ENCODE results near the gene ZDHHC23. TPM values are rescaled to one million over a fixed set of nuclear protein-coding genes. Genes with fewer than 3 reads are reported as not detected.
A peak's percentile ranks its signal among the peaks of the same experiment; 100 is the strongest.

The ZDHHC23 gene
- total RNA-seq, 2 donors from 2014 or later = 1.7 to 5.8 TPM

DNA sequence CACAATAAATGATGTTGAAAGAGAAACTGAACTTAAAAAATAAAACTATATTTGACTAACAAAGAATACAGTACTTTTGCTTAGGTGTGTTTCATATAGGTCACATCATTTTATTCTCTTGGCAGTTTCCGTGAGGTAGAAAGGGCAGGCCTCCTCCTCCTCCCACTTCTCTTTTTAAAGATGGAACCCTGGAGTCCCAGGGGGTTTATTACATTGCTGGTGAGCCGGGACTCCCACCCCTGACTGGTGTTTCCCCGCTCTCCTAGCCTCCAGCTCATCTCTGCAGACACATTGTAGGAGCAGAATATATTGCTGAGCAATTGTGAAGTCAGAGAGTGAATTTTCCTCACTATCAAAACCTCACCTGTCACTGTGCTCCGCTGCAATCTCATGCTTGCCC lies 30.0 kb downstream of the ZDHHC23 start:
- DNase-seq (ENCODE audit: low spot score in 2 of 2) (no peak), ATAC-seq (no peak)
- Mint-ChIP-seq H3K36me3 (peaks cover 20 to 35% of the 10 kb centered on the region in 2 donors), H3K9me3 (peaks cover 10 to 15% of the 10 kb centered on the region in 2 donors), H3K27ac (no peak overlapping the region)

DNA sequence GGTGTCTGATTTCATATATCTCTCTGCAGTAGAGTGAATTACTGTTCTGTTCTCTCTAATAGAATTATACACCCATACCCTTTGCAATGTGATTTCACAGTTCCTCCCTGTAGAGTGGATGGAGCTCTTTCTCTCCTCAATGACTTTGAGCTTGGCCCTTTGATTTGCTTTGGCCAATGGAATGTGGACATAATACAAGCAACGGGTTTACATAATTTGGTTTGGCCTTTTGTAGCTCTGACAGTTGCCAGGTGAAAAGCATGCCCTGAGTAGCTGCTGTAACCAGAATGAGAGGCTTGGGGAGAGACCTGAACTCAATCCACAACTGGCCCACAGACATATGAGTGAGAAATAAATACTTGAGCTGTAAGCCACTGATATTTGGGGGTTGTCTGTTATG lies 32.1 kb downstream of the ZDHHC23 start:
- peaks cover under 1% of the 10 kb centered on the region in 2 donors for H3K9me3 Mint-ChIP-seq
- DNase-seq (ENCODE audit: low spot score in 2 of 2) (no peak), ATAC-seq (no peak)
- no peak overlapping the region for H3K27ac Mint-ChIP-seq
- H3K36me3 Mint-ChIP-seq = peaks cover 1 to 15% of the 10 kb centered on the region in 2 donors

DNA sequence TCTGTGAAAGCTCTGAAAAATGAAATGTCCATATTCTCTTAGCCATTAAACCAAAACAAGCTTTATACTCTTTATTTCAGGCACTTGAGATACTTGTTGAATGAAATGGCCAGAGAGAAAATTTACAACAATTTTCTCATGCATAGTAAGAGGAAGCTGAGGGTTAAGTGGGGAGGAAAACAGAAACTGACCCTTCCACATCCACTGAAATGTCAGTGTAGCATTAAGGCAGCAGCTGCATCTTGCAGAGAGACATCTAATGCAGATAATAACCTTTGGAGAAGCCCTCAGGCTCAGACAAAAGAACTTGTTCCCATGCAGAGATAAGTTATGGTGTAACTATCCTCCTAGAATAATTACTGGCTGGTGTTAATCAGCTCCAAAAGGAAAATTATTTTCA lies 34.0 kb downstream of the ZDHHC23 start:
- no peak overlapping the region for H3K27ac Mint-ChIP-seq
- peaks cover 0 to 19% of the 10 kb centered on the region in 2 donors for H3K36me3 Mint-ChIP-seq
- no peak for DNase-seq (ENCODE audit: low spot score in 2 of 2)
- ATAC-seq = no peak
- no peaks in the 10 kb centered on the region for H3K9me3 Mint-ChIP-seq

DNA sequence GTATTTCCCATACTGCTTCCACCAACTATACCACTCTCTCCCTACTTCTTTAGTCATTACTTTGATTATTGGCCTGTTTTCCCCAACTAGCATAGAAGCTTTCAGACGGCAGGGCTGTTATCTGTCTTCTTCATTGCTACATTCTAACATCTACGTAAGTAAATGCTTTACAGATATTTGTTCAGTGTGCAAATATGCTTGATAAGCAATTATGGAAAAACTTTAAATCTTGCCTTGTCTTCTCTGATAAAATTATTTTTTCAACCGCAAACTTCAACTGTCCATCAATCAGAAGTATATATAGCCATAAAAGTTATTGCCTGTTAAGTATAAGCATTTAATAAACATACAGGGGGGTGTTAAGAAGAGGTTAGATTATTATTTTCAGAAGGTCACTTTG lies 35.7 kb downstream of the ZDHHC23 start:
- ATAC-seq = no peak
- DNase-seq (ENCODE audit: low spot score in 2 of 2) = no peak
- no peak overlapping the region for H3K27ac Mint-ChIP-seq
- no peaks in the 10 kb centered on the region for H3K9me3 Mint-ChIP-seq
- peaks cover 0 to 16% of the 10 kb centered on the region in 2 donors for H3K36me3 Mint-ChIP-seq

DNA sequence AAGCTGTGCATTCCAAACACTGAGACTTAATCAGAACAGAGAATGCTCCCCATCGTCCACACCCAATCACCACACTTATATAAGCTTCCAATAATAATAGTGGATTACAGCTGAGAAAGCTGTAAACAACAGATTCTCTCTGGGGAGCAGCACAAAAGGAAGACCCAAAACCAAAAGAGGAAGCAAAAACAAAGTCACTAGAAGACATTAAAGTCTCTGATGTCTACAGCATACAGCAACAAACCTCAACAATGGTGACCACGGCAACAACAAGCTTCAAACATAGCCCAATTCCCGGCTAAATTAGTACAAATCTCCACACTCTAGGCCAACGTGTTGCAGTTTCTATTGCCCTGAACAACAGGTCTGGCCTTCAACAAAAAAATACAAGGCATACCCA lies 37.7 kb downstream of the ZDHHC23 start:
- DNase-seq (ENCODE audit: low spot score in 2 of 2) = no peak
- no peak for ATAC-seq
- Mint-ChIP-seq H3K27ac (peak overlapping the region in 1 of 2 donors; percentile 21), H3K9me3 (no peaks in the 10 kb centered on the region), H3K36me3 (peaks cover 0 to 16% of the 10 kb centered on the region in 2 donors)

DNA sequence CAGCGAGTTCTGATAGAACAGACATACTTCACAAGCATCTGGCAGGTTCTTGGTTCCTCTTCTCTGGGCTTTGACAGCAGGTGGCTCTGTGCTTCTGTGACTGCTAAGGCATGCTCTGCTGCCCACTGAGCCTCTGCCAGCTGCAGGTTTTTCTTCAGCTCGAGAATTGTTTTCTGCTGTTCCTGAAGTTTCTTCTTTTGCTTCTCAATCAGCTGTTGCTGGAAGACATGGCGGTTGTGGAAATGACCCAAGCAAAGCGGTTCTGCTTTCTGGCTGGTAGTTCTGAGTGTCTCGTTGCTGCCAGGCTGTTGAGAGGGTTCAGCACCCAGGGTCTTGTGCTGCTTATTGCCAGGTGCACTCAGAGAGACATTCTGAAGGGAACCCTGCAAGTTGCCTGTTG lies 57.7 kb downstream of the ZDHHC23 start:
- DNase-seq (ENCODE audit: low spot score in 2 of 2) = no peak
- no peak overlapping the region for H3K27ac Mint-ChIP-seq
- no peak for ATAC-seq
- H3K9me3 Mint-ChIP-seq = no peaks in the 10 kb centered on the region
- peaks cover 7 to 9% of the 10 kb centered on the region in 2 donors for H3K36me3 Mint-ChIP-seq

DNA sequence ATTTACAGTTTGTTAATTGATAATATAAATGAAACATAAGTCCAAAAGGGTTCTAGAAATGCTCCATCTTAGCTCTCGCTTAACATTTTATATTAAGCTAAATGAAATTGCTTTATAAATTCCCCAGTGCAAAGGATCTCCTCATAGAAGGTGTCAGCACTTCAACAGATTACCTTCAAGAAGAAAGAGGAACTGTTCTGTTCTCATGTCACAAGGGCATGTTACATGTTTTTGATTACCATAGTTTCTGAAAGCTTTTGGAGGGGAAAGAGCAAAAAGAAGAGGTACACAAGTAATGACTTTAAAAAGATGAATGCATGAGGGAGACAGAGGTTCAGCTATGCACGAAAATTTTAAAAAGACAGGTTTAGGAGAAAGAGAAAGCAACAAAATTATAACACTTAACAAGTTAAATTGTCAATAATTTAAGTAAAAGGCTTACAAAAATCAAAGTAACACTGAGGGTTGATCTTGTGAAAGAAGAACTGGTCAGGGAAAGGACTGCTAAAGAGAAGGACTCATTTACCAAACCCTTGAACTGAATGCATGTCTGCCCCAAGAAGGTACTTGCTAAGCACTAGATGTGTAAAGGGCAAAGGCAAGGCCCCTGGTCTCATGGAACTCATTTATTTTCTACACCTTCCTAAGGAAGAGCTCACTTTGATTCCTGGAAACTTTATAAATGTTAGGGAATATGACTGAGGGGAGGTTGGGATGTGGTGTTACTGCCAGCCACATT lies 63.4 kb downstream of the ZDHHC23 start:
- H3K9me3 Mint-ChIP-seq = no peaks in the 10 kb centered on the region
- no peaks in the 10 kb centered on the region for H3K36me3 Mint-ChIP-seq
- no peak for DNase-seq (ENCODE audit: low spot score in 2 of 2)
- no peak for ATAC-seq
- H3K27ac Mint-ChIP-seq = no peak overlapping the region

Other genes with a start within 250 kb of the ZDHHC23 start
- gene NAA50, start 201.8 kb upstream of the ZDHHC23 start, total RNA-seq = 100 to 1,000 TPM; 101 to 109 TPM
- gene ATP6V1A, start 201.0 kb upstream of the ZDHHC23 start, total RNA-seq = 10 to 100 TPM; 48.8 to 69.5 TPM
- gene GRAMD1C, start 109.2 kb upstream of the ZDHHC23 start, total RNA-seq = 1 to 10 TPM in 1 of 2 donors, under 1 TPM in 1; 0.48 to 2.1 TPM
- 1 to 10 TPM in 1 of 2 donors, under 1 TPM in 1; 0.77 to 4.0 TPM for gene CCDC191, start 108.5 kb downstream of the ZDHHC23 start, total RNA-seq
- gene QTRT2, start 108.7 kb downstream of the ZDHHC23 start, total RNA-seq = 10 to 100 TPM; 28.9 to 38.0 TPM
- not detected for gene DRD3, start 231.0 kb downstream of the ZDHHC23 start, total RNA-seq